ENCODE data around the gene NECTIN1.

GRCh38 chr11:119777940-119778339, 48.9 kb upstream of the NECTIN1 start:
- TF ChIP-seq CTCF (IDR thresholded peaks at IDR 0.05; ENCODE audit: low read depth, low read length, poor library complexity, severe bottlenecking) (no peak), EZH2phosphoT487 (IDR thresholded peaks at IDR 0.05; ENCODE audit: borderline replicate concordance, low read length) (no peak)

Measured in DOHH2 (cell line).